MCF 10A (cell line): Measurements from ENCODE around the gene FSD1L. TPM values are rescaled to one million over a fixed set of nuclear protein-coding genes. Genes with fewer than 3 reads are reported as not detected.

Experiments
- BruUV-seq: library from RNA; stranded (reverse); fragments of 400-500 nt; replicated peaks from 2 replicates; lab custom pipeline; 2021; lab: Mats Ljungman, UMichigan
- CTCF ChIA-PET: fragments of 300-600 bp; sonication (Branson Sonifier 250); formaldehyde crosslinking; extraction: SDS; loops from one replicate; lab custom pipeline; 2021; ENCODE audit warnings: antibody characterized with exemption, inconsistent platforms; lab: Yijun Ruan, JAX
- POLR2A ChIA-PET: fragments of 300-600, 350-650 bp; sonication (Branson Sonifier 250); formaldehyde crosslinking; extraction: SDS; loops from one replicate; lab custom pipeline; 2020; ENCODE audit warnings: antibody characterized with exemption, inconsistent platforms; lab: Yijun Ruan, JAX
- DNase-seq: peaks from one replicate; pipeline ENCODE4 v3.0.0-alpha.2; 2018; ENCODE audit not compliant: unreplicated experiment
- H3K27ac Mint-ChIP-seq: one replicate; pipeline ENCODE4 v1.8.0; 2022; ENCODE audit warnings: mild to moderate bottlenecking, low read depth, mixed read lengths; ENCODE audit not compliant: unreplicated experiment
- H3K27me3 Mint-ChIP-seq: one replicate; pipeline ENCODE4 v1.8.0; 2022; ENCODE audit warnings: mixed read lengths; ENCODE audit not compliant: insufficient read depth, unreplicated experiment
- H3K36me3 Mint-ChIP-seq: one replicate; pipeline ENCODE4 v1.8.0; 2022; ENCODE audit warnings: mild to moderate bottlenecking, moderate library complexity, mixed read lengths; ENCODE audit not compliant: insufficient read depth, unreplicated experiment
- H3K4me1 Mint-ChIP-seq: one replicate; pipeline ENCODE4 v1.8.0; 2022; ENCODE audit warnings: mixed read lengths; ENCODE audit not compliant: insufficient read depth, unreplicated experiment
- H3K4me3 Mint-ChIP-seq: one replicate; pipeline ENCODE4 v1.8.0; 2022; ENCODE audit warnings: mild to moderate bottlenecking, moderate library complexity, mixed read lengths; ENCODE audit not compliant: unreplicated experiment
- H3K9me3 Mint-ChIP-seq: one replicate; pipeline ENCODE4 v1.8.0; 2022; ENCODE audit warnings: mixed read lengths; ENCODE audit not compliant: unreplicated experiment
- CTCF ChIP-seq: fragments of 200-600 bp; IDR thresholded peaks from one replicate; pipeline ENCODE4 v1.8.0; 2022; ENCODE audit warnings: antibody characterized with exemption, mild to moderate bottlenecking; ENCODE audit not compliant: unreplicated experiment
- intact Hi-C: fragments of 100-400 bp; cut with micrococcal nuclease; formaldehyde crosslinking; loops from 2 replicates; pipeline ENCODE4 v1.14.1; 2022
- total RNA-seq: library from RNA; stranded (reverse); gene quantifications from 2 replicates; pipeline ENCODE4 v1.2.3, GENCODE V29; 2022

Gene FSD1L
- total RNA-seq, 1 experiment from 2014 or later: 7.2 TPM

GRCh38 chr9:105452185-105452584 is 4.4 kb downstream of the FSD1L start:
- Mint-ChIP-seq H3K27ac (no peak overlapping the region), H3K4me1 (peaks cover 14% of the 10 kb centered on the region), H3K4me3 (peak overlapping the region; percentile 4), H3K36me3 (peaks cover 5% of the 10 kb centered on the region), H3K27me3 (no peaks in the 10 kb centered on the region), H3K9me3 (no peaks in the 10 kb centered on the region)
- no peak for TF ChIP-seq CTCF
- ChIA-PET CTCF (interaction anchor here (0.6 to 1.5 kb wide), 4 partner anchors 12 to 266 kb away, joined by 3 to 5 read pairs (median 4); no protein-coding TSS in a partner anchor), POLR2A (interaction anchor here (1.2 kb wide), 1 partner anchor 11 kb away, joined by 5 read pairs; no protein-coding TSS in a partner anchor)
- BruUV-seq: no TSS peak
- DNase-seq: no peak
- intact Hi-C loops: no loop called here

GRCh38 chr9:105455836-105456475 is 8.1 kb downstream of the FSD1L start:
- H3K27me3 Mint-ChIP-seq: no peaks in the 10 kb centered on the region
- POLR2A ChIA-PET: no interaction called here

DNA sequence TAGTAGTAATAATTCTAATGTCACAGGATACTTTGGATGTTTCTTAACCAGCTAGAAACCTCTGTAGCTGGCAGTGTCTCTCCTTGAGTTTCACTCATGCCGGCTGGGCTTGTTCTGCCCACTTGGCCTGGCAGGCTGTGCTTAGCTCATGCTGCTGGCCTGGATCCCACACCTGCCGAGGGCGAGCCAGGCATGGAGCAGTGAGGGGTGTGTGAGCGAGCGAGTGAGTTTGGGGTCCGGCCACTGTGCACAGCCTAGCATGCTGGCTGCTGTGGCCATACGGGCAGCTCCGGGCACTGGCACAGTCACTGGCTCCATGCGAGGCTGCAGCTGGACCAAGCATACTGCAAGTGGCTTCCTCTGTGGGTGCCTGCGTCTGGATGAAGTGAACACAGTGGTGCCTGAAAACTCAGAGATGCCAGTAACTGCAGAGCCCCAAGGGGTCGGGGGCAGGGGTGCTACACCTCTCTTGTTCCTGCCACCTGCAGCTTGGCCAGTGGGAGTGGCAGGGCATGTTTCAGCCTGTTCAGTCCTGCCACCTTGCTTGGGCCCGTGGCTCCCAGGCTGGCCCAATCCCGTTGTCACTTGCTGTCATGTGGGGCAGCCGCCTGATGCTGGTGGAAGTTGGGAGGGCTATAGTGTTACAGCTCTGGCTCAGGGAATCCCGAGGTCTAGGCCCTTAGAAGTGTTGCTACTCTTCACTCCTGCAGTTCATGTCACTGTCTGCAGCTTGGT is 9.9 kb downstream of the FSD1L start:
- peaks cover 9% of the 10 kb centered on the region for H3K9me3 Mint-ChIP-seq
- H3K36me3 Mint-ChIP-seq: peaks cover 5% of the 10 kb centered on the region
- H3K27me3 Mint-ChIP-seq: no peaks in the 10 kb centered on the region
- TF ChIP-seq CTCF: no peak
- ChIA-PET CTCF (interaction anchor here (0.5 to 0.8 kb wide), 2 partner anchors 26 to 91 kb away, joined by 3 read pairs; no protein-coding TSS in a partner anchor), POLR2A (no interaction called here)
- DNase-seq: no peak
- no peak overlapping the region for H3K4me3 Mint-ChIP-seq
- intact Hi-C loops: no loop called here
- H3K27ac Mint-ChIP-seq: no peak overlapping the region
- no TSS peak for BruUV-seq
- no peaks in the 10 kb centered on the region for H3K4me1 Mint-ChIP-seq

More at GRCh38 chr9:105455836-105456475, 8.1 kb downstream of the FSD1L start:
- Mint-ChIP-seq H3K36me3 (peaks cover 5% of the 10 kb centered on the region), H3K4me1 (peaks cover 5% of the 10 kb centered on the region), H3K4me3 (no peak overlapping the region), H3K9me3 (peaks cover 9% of the 10 kb centered on the region), H3K27ac (no peak overlapping the region)
- no TSS peak for BruUV-seq
- intact Hi-C loops: no loop called here
- no peak for DNase-seq
- CTCF ChIA-PET: interaction anchor here (0.7 kb wide), 1 partner anchor 444 kb away, joined by 3 read pairs; no protein-coding TSS in a partner anchor
- no peak for TF ChIP-seq CTCF

DNA sequence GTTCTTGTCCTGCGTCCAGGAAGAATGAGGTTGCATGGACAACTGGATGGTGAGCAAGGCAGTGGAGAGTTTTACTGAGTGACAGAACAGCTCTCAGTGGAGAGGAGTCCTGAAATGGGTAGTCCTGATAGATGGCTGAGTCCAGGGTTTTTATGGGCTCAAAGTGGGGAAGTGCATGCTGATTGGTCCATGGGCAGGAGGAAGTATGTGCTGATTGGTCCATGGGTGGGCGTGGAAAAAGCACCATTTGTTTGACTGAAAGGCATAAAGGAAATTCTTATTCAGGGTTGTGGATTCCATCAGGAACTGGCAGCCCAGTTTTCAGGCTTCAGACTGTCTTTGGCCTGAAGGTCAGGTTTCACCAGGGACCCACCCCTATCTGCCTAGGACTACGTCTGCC is 10.6 kb downstream of the FSD1L start:
- Mint-ChIP-seq H3K27ac (no peak overlapping the region), H3K4me1 (no peaks in the 10 kb centered on the region), H3K9me3 (peaks cover 9% of the 10 kb centered on the region), H3K4me3 (no peak overlapping the region), H3K36me3 (peaks cover 5% of the 10 kb centered on the region), H3K27me3 (no peaks in the 10 kb centered on the region)
- BruUV-seq: no TSS peak
- no peak for TF ChIP-seq CTCF
- no peak for DNase-seq
- ChIA-PET CTCF (no interaction called here), POLR2A (interaction anchor here (2.1 kb wide), 1 partner anchor 9 kb away, joined by 5 read pairs; no protein-coding TSS in a partner anchor)
- intact Hi-C loops: no loop called here
